Parathyroid adenoma (tissue), 2 donors: ENCODE measurements around the gene THOC6.

Source experiments
- H2AFZ ChIP-seq: fragments of 300-600 bp; sonication (generic); one replicate; pipeline ENCODE4 v1.7.0; 2017; ENCODE audit warnings: antibody characterized with exemption, mild to moderate bottlenecking
- H3K27ac ChIP-seq: fragments of 300-600 bp; sonication (generic); one replicate; pipeline ENCODE4 v1.7.0; 2017
- H3K27me3 ChIP-seq: fragments of 300-600 bp; sonication (generic); one replicate; pipeline ENCODE4 v1.7.0; 2017; ENCODE audit warnings: low read length; ENCODE audit not compliant: control insufficient read depth, insufficient read depth
- H3K36me3 ChIP-seq: fragments of 300-600 bp; sonication (generic); one replicate; pipeline ENCODE4 v1.7.0; 2017; ENCODE audit warnings: low read length; ENCODE audit not compliant: control insufficient read depth, insufficient read depth
- H3K4me1 ChIP-seq: fragments of 300-600 bp; sonication (generic); one replicate; pipeline ENCODE4 v1.7.0; 2017; ENCODE audit warnings: control low read depth
- H3K4me2 ChIP-seq: fragments of 300-600 bp; sonication (generic); one replicate; pipeline ENCODE4 v1.7.0; 2017; ENCODE audit warnings: low read length
- H3K4me3 ChIP-seq: fragments of 300-600 bp; sonication (generic); one replicate; pipeline ENCODE4 v1.7.0; 2017; ENCODE audit warnings: low read depth, low read length
- H3K79me2 ChIP-seq: fragments of 300-600 bp; sonication (generic); one replicate; pipeline ENCODE4 v1.7.0; 2017; ENCODE audit warnings: control low read depth
- H3K9ac ChIP-seq: fragments of 300-600 bp; sonication (generic); one replicate; pipeline ENCODE4 v1.7.0; 2017; ENCODE audit warnings: mild to moderate bottlenecking
- H3K9me3 ChIP-seq: fragments of 300-600 bp; sonication (generic); one replicate; pipeline ENCODE4 v1.7.0; 2017; ENCODE audit warnings: low read length; ENCODE audit not compliant: control insufficient read depth
- TF ChIP-seq, protein P1 (sequence below): fragments of 300-600 bp; sonication (generic); IDR thresholded peaks from one replicate; pipeline ENCODE4 v1.7.0; 2017; ENCODE audit warnings: antibody characterized with exemption, mild to moderate bottlenecking
- donor health status: primary hyperparathyroidism.

Gene THOC6

DNA sequence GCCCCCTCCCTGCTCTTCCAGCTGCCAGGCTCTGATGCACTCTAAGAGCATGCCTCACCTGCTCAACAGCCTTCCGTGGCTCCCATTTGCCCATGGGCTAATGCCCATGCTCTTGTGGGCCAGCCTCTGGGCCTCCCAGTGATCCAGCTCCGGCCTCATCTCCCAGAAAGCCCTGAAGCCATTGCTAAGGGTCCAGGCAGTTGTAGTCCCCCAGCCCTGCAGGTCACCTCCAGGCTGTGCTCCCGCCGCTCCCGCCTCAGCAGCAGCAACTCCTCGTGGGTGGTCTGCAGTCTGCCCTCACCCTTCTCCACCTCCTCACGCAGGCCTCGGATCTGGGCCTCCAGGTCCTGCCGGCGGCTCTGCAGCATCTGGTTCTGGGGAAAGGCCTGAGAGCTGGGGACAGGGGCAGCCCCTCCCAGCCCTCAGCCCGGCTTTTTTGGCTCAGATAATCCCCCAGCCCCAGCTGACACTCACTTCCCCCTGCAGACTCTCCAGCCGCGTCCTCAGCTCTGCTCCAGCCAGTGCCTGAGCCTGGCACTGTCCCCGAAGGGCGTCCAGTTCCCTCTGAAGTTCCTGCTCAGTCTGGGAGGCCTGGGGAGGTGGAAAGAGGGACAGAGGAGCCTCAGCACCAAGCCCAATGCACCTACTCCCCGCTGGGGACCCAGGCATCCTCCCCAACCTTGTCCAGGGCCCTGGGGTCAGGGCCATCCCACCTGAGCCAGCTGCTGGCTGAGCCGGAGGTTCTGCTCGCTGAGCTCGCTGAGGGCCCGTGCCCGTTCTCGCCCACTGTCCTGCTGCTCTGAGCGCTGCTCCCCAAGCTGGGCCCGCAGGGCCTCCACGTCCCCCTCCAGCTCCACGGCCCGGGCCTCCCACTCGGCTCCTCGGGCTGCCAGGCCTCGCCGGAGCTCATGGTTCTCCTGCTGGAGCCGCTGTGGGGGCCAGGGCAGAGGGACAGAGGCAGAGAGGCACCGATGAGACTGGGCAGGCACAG is 6.7 kb downstream of the THOC6 start:
- Histone ChIP-seq H2AFZ (no peak overlapping the region), H3K79me2 (no peaks in the 10 kb centered on the region), H3K27ac (no peak overlapping the region), H3K36me3 (no peaks in the 10 kb centered on the region), H3K27me3 (no peaks in the 10 kb centered on the region), H3K9ac (no peak overlapping the region), H3K9me3 (no peaks in the 10 kb centered on the region), H3K4me1 (no peaks in the 10 kb centered on the region), H3K4me3 (no peak overlapping the region), H3K4me2 (no peak overlapping the region)
- TF ChIP-seq, protein P1, sequence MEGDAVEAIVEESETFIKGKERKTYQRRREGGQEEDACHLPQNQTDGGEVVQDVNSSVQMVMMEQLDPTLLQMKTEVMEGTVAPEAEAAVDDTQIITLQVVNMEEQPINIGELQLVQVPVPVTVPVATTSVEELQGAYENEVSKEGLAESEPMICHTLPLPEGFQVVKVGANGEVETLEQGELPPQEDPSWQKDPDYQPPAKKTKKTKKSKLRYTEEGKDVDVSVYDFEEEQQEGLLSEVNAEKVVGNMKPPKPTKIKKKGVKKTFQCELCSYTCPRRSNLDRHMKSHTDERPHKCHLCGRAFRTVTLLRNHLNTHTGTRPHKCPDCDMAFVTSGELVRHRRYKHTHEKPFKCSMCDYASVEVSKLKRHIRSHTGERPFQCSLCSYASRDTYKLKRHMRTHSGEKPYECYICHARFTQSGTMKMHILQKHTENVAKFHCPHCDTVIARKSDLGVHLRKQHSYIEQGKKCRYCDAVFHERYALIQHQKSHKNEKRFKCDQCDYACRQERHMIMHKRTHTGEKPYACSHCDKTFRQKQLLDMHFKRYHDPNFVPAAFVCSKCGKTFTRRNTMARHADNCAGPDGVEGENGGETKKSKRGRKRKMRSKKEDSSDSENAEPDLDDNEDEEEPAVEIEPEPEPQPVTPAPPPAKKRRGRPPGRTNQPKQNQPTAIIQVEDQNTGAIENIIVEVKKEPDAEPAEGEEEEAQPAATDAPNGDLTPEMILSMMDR: no peak

DNA sequence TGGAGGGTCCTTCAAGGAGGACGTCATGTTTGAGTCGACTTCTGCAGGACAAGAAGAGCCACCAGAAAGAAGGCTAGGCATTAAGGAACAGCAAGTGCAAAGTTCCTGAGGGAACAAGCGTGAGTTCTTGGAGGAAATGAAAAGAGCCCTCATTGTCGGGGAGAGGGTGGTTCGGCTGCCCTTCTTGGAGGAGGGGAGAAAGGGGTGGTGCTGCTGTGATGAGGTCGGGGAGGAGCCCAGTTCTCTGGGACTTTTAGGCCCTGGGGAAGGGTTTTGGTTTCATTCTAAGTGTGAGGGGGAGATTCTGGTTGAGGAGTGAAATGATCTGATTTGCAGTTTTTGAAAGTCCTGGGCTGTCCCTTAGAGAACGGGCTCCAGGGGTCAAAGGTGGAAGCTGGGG is 8.8 kb downstream of the THOC6 start:
- Histone ChIP-seq H3K27me3 (no peaks in the 10 kb centered on the region), H3K4me2 (no peak overlapping the region), H3K4me1 (no peaks in the 10 kb centered on the region), H3K9ac (no peak overlapping the region), H3K79me2 (no peaks in the 10 kb centered on the region), H3K4me3 (no peak overlapping the region), H3K9me3 (no peaks in the 10 kb centered on the region), H2AFZ (no peak overlapping the region), H3K27ac (no peak overlapping the region), H3K36me3 (no peaks in the 10 kb centered on the region)
- TF ChIP-seq, protein P1: no peak

DNA sequence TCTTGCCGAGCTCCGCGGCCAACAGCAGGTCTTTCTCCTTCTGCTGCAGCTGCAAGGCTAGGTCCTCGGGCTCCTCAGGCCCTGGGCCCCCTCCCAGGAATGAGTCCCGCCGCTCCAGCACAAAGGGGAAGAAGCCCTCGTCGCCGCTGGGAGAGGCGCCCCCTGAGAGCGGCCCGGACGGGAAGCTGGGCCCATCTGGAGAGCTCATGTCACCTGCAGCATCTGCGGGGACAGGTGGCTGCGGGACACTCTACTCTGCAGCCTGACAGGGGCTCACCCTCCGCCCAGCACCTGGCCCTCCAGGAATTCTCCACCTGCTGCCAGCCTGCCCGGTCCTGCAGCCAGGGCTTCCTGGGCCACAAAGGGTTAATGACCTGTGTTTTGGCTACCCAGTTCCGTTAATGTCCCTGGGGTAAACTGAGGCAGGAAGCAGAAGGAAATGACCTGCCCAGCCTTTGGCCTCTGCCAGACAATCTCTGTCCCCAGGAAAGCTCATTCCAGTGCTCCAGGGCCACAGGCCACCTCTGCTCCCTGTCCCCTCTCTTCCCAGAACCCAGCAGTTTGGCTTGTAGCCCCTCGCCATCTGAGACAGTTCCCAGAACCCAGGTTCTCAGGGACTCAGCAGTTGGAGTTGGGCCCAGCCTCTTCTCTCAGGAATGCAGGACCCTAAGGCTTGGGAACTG is 11.6 kb downstream of the THOC6 start:
- H3K27me3 ChIP-seq: no peaks in the 10 kb centered on the region
- H3K4me3 ChIP-seq: peak overlapping the region; percentile 36
- H3K27ac ChIP-seq: no peak overlapping the region
- H3K79me2 ChIP-seq: no peaks in the 10 kb centered on the region
- H3K4me2 ChIP-seq: peak overlapping the region; percentile 48
- no peaks in the 10 kb centered on the region for H3K4me1 ChIP-seq
- no peaks in the 10 kb centered on the region for H3K36me3 ChIP-seq
- no peak overlapping the region for H2AFZ ChIP-seq
- TF ChIP-seq, protein P1: no peak
- no peaks in the 10 kb centered on the region for H3K9me3 ChIP-seq
- H3K9ac ChIP-seq: no peak overlapping the region

DNA sequence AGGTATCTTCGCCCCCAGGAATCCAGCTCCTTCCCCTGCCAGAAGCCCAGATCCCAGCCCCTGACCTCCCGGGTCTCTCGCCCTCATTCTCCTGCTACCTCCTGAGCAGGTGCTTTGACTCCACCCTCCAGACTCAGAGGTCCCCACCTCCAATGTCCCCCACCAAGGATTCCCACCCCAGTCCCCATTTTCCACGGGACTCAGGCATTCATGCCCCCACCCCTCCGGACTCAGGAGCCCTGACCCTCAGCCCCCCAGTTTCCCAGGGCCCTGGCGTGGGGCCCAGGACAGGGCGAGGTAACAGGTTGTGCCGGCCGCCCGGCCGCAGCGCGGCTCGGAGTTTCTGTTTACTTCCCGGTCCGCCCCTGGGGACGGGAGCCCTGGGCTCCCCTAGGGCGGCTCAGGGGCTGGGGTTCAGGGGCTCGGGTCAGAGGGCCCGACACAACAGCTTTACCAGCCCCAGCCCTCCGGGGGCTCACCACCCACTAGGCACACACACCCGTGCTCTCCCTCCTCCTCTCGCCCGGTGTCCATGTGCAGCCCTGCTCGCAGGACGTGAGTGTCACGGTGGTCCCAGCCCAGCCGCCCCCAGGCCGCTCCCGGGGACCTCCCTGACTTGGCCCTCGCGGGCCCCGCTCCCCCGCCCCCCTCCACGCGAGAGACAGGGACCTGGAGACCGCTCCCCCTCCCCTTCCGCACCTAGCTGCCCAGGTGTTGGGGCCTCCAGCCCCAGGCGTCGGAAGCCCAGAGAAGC is 12.3 kb downstream of the THOC6 start:
- no peaks in the 10 kb centered on the region for H3K4me1 ChIP-seq
- H3K27ac ChIP-seq: no peak overlapping the region
- H3K9ac ChIP-seq: no peak overlapping the region
- TF ChIP-seq, protein P1: no peak
- H3K4me3 ChIP-seq: peak overlapping the region; percentile 36
- peak overlapping the region; percentile 48 for H3K4me2 ChIP-seq
- no peaks in the 10 kb centered on the region for H3K27me3 ChIP-seq
- peak overlapping the region; percentile 67 for H2AFZ ChIP-seq
- H3K79me2 ChIP-seq: no peaks in the 10 kb centered on the region
- no peaks in the 10 kb centered on the region for H3K36me3 ChIP-seq
- H3K9me3 ChIP-seq: no peaks in the 10 kb centered on the region
